ENCODE measurements around the gene CARM1. TPM values are rescaled to one million over a fixed set of nuclear protein-coding genes. Genes with fewer than 3 reads are reported as not detected.

Gene CARM1
- total RNA-seq, 3 donors from 2014 or later (not counting 1 experiment from before 2014, with no cell fraction given): 13.4 to 21.3 (median 19.8) TPM

DNA sequence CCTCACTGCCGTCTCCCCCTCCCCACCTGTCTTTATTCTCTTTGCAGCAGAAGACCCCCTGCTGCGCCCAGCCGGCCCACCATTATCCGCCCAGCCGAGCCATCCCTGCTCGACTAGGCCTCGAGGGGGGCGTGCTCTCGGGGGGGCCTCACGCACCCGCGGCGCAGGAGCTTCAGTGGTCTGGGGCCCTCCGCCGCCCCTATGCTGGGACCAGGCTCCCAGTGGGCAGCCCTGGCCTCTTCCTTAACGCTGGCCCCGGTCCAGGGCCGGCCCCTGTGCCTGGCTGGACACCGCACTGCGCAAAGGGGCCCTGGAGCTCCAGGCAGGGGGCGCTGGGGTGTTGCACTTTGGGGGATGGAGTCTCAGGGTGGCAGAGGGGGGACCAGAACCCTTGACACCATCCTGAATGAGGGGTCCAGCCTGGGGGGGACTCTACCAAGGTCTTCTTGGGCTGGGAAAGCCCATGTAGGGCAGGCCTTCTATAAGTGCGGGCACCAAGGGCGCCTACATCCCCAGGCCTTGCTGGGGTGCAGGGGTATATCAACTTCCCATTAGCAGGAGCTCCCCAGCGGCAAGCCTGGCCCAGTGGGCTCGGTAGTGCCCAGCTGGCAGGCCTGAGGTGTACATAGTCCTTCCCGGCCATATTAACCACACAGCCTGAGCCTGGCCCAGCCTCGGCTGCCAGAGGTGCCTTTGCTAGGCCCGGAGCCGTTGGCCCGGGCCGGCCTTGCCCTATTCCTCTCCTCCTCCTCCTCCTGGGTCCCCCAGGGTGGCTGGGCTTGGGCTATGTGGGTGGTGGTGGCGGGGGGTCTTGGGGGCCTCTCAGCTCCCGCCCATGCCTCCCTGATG is 40.2 kb upstream of the CARM1 start:
- Histone ChIP-seq H3K9me3 (ENCODE audit: control insufficient read depth, insufficient read depth, low read length) (no peaks in the 10 kb centered on the region), H3K27ac (ENCODE audit: low read length) (no peak overlapping the region), H3K4me3 (ENCODE audit: low read length) (no peak overlapping the region), H3K36me3 (ENCODE audit: control insufficient read depth, insufficient read depth, low read length) (peaks cover 45% of the 10 kb centered on the region), H3K27me3 (ENCODE audit: control insufficient read depth, insufficient read depth, low read length) (no peaks in the 10 kb centered on the region), H3K4me1 (ENCODE audit: control insufficient read depth, insufficient read depth, low read length) (peaks cover 12% of the 10 kb centered on the region)
- intact Hi-C loops (cut with micrococcal nuclease): no loop called here
- Mint-ChIP-seq H3K9me3 (no peaks in the 10 kb centered on the region), H3K4me1 (peaks cover 8 to 12% of the 10 kb centered on the region in 2 donors), H3K36me3 (no peaks in the 10 kb centered on the region), H3K4me3 (no peak overlapping the region), H3K27ac (no peak overlapping the region), H3K27me3 (ENCODE audit: low read depth in 2 of 2) (no peaks in the 10 kb centered on the region)
- TF ChIP-seq, protein P1, sequence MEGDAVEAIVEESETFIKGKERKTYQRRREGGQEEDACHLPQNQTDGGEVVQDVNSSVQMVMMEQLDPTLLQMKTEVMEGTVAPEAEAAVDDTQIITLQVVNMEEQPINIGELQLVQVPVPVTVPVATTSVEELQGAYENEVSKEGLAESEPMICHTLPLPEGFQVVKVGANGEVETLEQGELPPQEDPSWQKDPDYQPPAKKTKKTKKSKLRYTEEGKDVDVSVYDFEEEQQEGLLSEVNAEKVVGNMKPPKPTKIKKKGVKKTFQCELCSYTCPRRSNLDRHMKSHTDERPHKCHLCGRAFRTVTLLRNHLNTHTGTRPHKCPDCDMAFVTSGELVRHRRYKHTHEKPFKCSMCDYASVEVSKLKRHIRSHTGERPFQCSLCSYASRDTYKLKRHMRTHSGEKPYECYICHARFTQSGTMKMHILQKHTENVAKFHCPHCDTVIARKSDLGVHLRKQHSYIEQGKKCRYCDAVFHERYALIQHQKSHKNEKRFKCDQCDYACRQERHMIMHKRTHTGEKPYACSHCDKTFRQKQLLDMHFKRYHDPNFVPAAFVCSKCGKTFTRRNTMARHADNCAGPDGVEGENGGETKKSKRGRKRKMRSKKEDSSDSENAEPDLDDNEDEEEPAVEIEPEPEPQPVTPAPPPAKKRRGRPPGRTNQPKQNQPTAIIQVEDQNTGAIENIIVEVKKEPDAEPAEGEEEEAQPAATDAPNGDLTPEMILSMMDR (IDR thresholded peaks at IDR 0.05): no peak
- DNase-seq (no peak), ATAC-seq (no peak)
- 94% methylated on average over 29 of the region's 33 CpGs for WGBS (ENCODE audit: insufficient coverage)

DNA sequence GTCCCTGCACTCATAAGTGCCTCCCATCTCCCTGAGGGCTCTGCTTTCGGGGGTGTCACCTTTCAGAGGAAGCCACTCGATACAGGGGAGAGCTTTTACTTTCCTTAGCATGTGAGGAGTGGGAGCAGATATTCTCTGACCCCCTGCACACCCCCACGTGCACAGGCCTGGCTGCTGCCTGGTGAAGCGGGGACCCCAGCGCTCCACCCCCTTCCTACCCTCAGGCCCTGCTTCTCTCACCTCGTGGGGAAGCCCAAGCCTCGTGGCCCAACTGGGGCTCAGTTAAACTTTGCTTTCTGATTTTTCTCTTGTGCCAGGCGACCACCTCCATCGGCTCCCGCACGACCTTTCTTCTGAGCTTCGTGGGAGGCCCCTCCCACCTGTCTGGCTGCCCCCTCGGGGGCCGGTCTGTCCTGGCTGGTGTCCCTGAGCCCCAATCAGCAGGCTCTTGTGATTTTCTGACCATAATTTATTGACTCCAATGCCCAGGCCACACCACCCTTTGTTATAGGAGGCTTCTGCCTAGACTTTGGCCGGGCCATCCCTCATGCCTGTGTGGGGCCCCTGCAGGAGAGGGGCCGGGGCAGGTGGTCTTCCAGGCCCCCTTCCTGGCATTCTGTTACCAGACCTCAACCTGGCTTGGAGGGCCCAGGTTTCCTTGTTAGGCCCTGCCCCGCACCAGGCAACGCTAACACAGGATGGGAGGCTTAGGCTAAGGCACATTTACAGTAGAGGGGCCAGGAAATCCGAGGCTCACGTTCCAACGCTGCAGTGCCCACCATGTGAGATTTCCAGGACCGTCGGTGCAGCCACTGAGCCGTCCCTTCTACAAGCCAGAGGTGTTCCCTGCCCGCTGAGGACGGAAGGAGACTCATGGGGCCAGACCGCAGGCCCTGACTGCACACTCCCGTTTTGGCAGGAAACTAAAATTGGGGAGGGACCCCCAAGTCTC is 39.1 kb upstream of the CARM1 start:
- H3K27me3 ChIP-seq (ENCODE audit: control insufficient read depth, insufficient read depth, low read length): no peaks in the 10 kb centered on the region
- H3K36me3 Mint-ChIP-seq: no peaks in the 10 kb centered on the region
- 91% methylated on average over 28 of the region's 28 CpGs for WGBS (ENCODE audit: insufficient coverage)
- H3K4me1 ChIP-seq (ENCODE audit: control insufficient read depth, insufficient read depth, low read length): peaks cover 23% of the 10 kb centered on the region
- no peaks in the 10 kb centered on the region for H3K9me3 ChIP-seq (ENCODE audit: control insufficient read depth, insufficient read depth, low read length)
- intact Hi-C loops (cut with micrococcal nuclease): no loop called here
- no peak overlapping the region for H3K27ac ChIP-seq (ENCODE audit: low read length)
- H3K27me3 Mint-ChIP-seq (ENCODE audit: low read depth in 2 of 2): no peaks in the 10 kb centered on the region
- no peak overlapping the region for H3K4me3 ChIP-seq (ENCODE audit: low read length)
- no peak for ATAC-seq
- peaks cover 14 to 18% of the 10 kb centered on the region in 2 donors for H3K4me1 Mint-ChIP-seq
- no peak for DNase-seq
- peaks cover 35% of the 10 kb centered on the region for H3K36me3 ChIP-seq (ENCODE audit: control insufficient read depth, insufficient read depth, low read length)
- H3K9me3 Mint-ChIP-seq: no peaks in the 10 kb centered on the region
- TF ChIP-seq, protein P1 (IDR thresholded peaks at IDR 0.05): no peak
- H3K4me3 Mint-ChIP-seq: no peak overlapping the region
- H3K27ac Mint-ChIP-seq: peak overlapping the region; percentile 38 to 75

GRCh38 chr19:10832939-10833296 is 38.4 kb upstream of the CARM1 start:
- Histone ChIP-seq H3K4me3 (ENCODE audit: low read length) (no peak overlapping the region), H3K27ac (ENCODE audit: low read length) (no peak overlapping the region), H3K36me3 (ENCODE audit: control insufficient read depth, insufficient read depth, low read length) (peaks cover 35% of the 10 kb centered on the region), H3K27me3 (ENCODE audit: control insufficient read depth, insufficient read depth, low read length) (no peaks in the 10 kb centered on the region), H3K4me1 (ENCODE audit: control insufficient read depth, insufficient read depth, low read length) (peaks cover 23% of the 10 kb centered on the region), H3K9me3 (ENCODE audit: control insufficient read depth, insufficient read depth, low read length) (no peaks in the 10 kb centered on the region)
- TF ChIP-seq, protein P1 (IDR thresholded peaks at IDR 0.05): no peak
- Mint-ChIP-seq H3K36me3 (no peaks in the 10 kb centered on the region), H3K9me3 (no peaks in the 10 kb centered on the region), H3K4me1 (peaks cover 14 to 18% of the 10 kb centered on the region in 2 donors), H3K27ac (no peak overlapping the region), H3K4me3 (no peak overlapping the region), H3K27me3 (ENCODE audit: low read depth in 2 of 2) (no peaks in the 10 kb centered on the region)
- intact Hi-C loops (cut with micrococcal nuclease): no loop called here
- no peak for ATAC-seq
- no peak for DNase-seq
- 94% methylated on average over 20 of the region's 20 CpGs for WGBS (ENCODE audit: insufficient coverage)

Data from natural killer cell (primary cell).